ENCODE measurements around the gene ASIP.

ASIP gene

GRCh38 chr20:34302312-34302722, 61.1 kb downstream of the ASIP start:
- no peaks in the 10 kb centered on the region for H3K36me3 ChIP-seq (ENCODE audit: insufficient read depth, low read length)
- peaks cover 19% of the 10 kb centered on the region for H3K4me1 ChIP-seq (ENCODE audit: control insufficient read depth, insufficient read depth, low read length)
- H3K4me3 ChIP-seq (ENCODE audit: low read length) = peak overlapping the region; percentile 100
- H3K9me3 ChIP-seq (replicated peaks; ENCODE audit: low read length) = no peaks in the 10 kb centered on the region
- peak overlapping the region; percentile 98 for H3K9ac ChIP-seq (ENCODE audit: low read depth, low read length)
- H3K4me2 ChIP-seq (ENCODE audit: low read length) = peak overlapping the region; percentile 99
- no peaks in the 10 kb centered on the region for H3K27me3 ChIP-seq (ENCODE audit: control insufficient read depth, insufficient read depth, low read length)

- peak within 1 kb of the TSS; percentile 98 for H3K9ac ChIP-seq (ENCODE audit: low read depth, low read length)
- peaks cover 19% of the 10 kb centered on the region for H3K4me1 ChIP-seq (ENCODE audit: control insufficient read depth, insufficient read depth, low read length)
- H3K27me3 ChIP-seq (ENCODE audit: control insufficient read depth, insufficient read depth, low read length) = no peaks in the 10 kb centered on the region
- H3K9me3 ChIP-seq (replicated peaks; ENCODE audit: low read length) = no peaks in the 10 kb centered on the region
- H3K4me3 ChIP-seq (ENCODE audit: low read length) = peak within 1 kb of the TSS; percentile 100
- no peaks in the 10 kb centered on the region for H3K36me3 ChIP-seq (ENCODE audit: insufficient read depth, low read length)
- H3K4me2 ChIP-seq (ENCODE audit: low read length) = peak within 1 kb of the TSS; percentile 99
Observed at GRCh38 chr20:34302723-34303533, 61.7 kb downstream of the ASIP start, which contains the start of gene AHCY. AHCY (minus strand) TSS chr20:34303355; CDS start chr20:34303270, 85 bp downstream.

- no peaks in the 10 kb centered on the region for H3K27me3 ChIP-seq (ENCODE audit: control insufficient read depth, insufficient read depth, low read length)
- H3K4me3 ChIP-seq (ENCODE audit: low read length) = no peak overlapping the region
- H3K9me3 ChIP-seq (replicated peaks; ENCODE audit: low read length) = no peaks in the 10 kb centered on the region
- H3K9ac ChIP-seq (ENCODE audit: low read depth, low read length) = no peak overlapping the region
- H3K36me3 ChIP-seq (ENCODE audit: insufficient read depth, low read length) = no peaks in the 10 kb centered on the region
- H3K4me1 ChIP-seq (ENCODE audit: control insufficient read depth, insufficient read depth, low read length) = peaks cover 19% of the 10 kb centered on the region
- no peak overlapping the region for H3K4me2 ChIP-seq (ENCODE audit: low read length)
Observed at GRCh38 chr20:34305333-34306230, 64.4 kb downstream of the ASIP start.

GRCh38 chr20:34309691-34310090, 68.5 kb downstream of the ASIP start:
- Histone ChIP-seq H3K9me3 (replicated peaks; ENCODE audit: low read length) (no peaks in the 10 kb centered on the region), H3K36me3 (ENCODE audit: insufficient read depth, low read length) (no peaks in the 10 kb centered on the region), H3K4me3 (ENCODE audit: low read length) (no peak overlapping the region), H3K4me1 (ENCODE audit: control insufficient read depth, insufficient read depth, low read length) (peaks cover 20% of the 10 kb centered on the region), H3K4me2 (ENCODE audit: low read length) (no peak overlapping the region), H3K9ac (ENCODE audit: low read depth, low read length) (no peak overlapping the region), H3K27me3 (ENCODE audit: control insufficient read depth, insufficient read depth, low read length) (peaks cover 3% of the 10 kb centered on the region)

GRCh38 chr20:34310481-34311117, 69.4 kb downstream of the ASIP start:
- Histone ChIP-seq H3K4me1 (ENCODE audit: control insufficient read depth, insufficient read depth, low read length) (peaks cover 20% of the 10 kb centered on the region), H3K4me2 (ENCODE audit: low read length) (no peak overlapping the region), H3K27me3 (ENCODE audit: control insufficient read depth, insufficient read depth, low read length) (peaks cover 3% of the 10 kb centered on the region), H3K4me3 (ENCODE audit: low read length) (no peak overlapping the region), H3K9me3 (replicated peaks; ENCODE audit: low read length) (no peaks in the 10 kb centered on the region), H3K9ac (ENCODE audit: low read depth, low read length) (no peak overlapping the region), H3K36me3 (ENCODE audit: insufficient read depth, low read length) (no peaks in the 10 kb centered on the region)

- H3K9ac ChIP-seq (ENCODE audit: low read depth, low read length) = peak overlapping the region; percentile 6
- H3K4me1 ChIP-seq (ENCODE audit: control insufficient read depth, insufficient read depth, low read length) = peaks cover 27% of the 10 kb centered on the region
- peak overlapping the region; percentile 44 for H3K4me3 ChIP-seq (ENCODE audit: low read length)
- peaks cover 3% of the 10 kb centered on the region for H3K27me3 ChIP-seq (ENCODE audit: control insufficient read depth, insufficient read depth, low read length)
- peak overlapping the region; percentile 80 for H3K4me2 ChIP-seq (ENCODE audit: low read length)
- no peaks in the 10 kb centered on the region for H3K36me3 ChIP-seq (ENCODE audit: insufficient read depth, low read length)
- H3K9me3 ChIP-seq (replicated peaks; ENCODE audit: low read length) = no peaks in the 10 kb centered on the region
Observed at GRCh38 chr20:34311118-34312023, 70.1 kb downstream of the ASIP start.

- H3K4me3 ChIP-seq (ENCODE audit: low read length) = peak overlapping the region; percentile 57
Observed at GRCh38 chr20:34312024-34312460, 70.8 kb downstream of the ASIP start.

GRCh38 chr20:34312544-34313217, 71.5 kb downstream of the ASIP start:
- Histone ChIP-seq H3K4me2 (ENCODE audit: low read length) (peak overlapping the region; percentile 80), H3K9me3 (replicated peaks; ENCODE audit: low read length) (no peaks in the 10 kb centered on the region), H3K27me3 (ENCODE audit: control insufficient read depth, insufficient read depth, low read length) (peaks cover 3% of the 10 kb centered on the region), H3K4me3 (ENCODE audit: low read length) (peak overlapping the region; percentile 57), H3K36me3 (ENCODE audit: insufficient read depth, low read length) (no peaks in the 10 kb centered on the region), H3K4me1 (ENCODE audit: control insufficient read depth, insufficient read depth, low read length) (peaks cover 31% of the 10 kb centered on the region), H3K9ac (ENCODE audit: low read depth, low read length) (no peak overlapping the region)

More at GRCh38 chr20:34312024-34312460, 70.8 kb downstream of the ASIP start:
- H3K4me2 ChIP-seq (ENCODE audit: low read length) = peak overlapping the region; percentile 80
- peaks cover 31% of the 10 kb centered on the region for H3K4me1 ChIP-seq (ENCODE audit: control insufficient read depth, insufficient read depth, low read length)
- H3K36me3 ChIP-seq (ENCODE audit: insufficient read depth, low read length) = no peaks in the 10 kb centered on the region
- peaks cover 3% of the 10 kb centered on the region for H3K27me3 ChIP-seq (ENCODE audit: control insufficient read depth, insufficient read depth, low read length)
- peak overlapping the region; percentile 6 for H3K9ac ChIP-seq (ENCODE audit: low read depth, low read length)
- H3K9me3 ChIP-seq (replicated peaks; ENCODE audit: low read length) = no peaks in the 10 kb centered on the region

GRCh38 chr20:34315236-34315635, 74.0 kb downstream of the ASIP start:
- Histone ChIP-seq H3K36me3 (ENCODE audit: insufficient read depth, low read length) (no peaks in the 10 kb centered on the region), H3K9ac (ENCODE audit: low read depth, low read length) (no peak overlapping the region), H3K27me3 (ENCODE audit: control insufficient read depth, insufficient read depth, low read length) (peaks cover 3% of the 10 kb centered on the region), H3K4me2 (ENCODE audit: low read length) (no peak overlapping the region), H3K4me1 (ENCODE audit: control insufficient read depth, insufficient read depth, low read length) (peaks cover 31% of the 10 kb centered on the region), H3K9me3 (replicated peaks; ENCODE audit: low read length) (no peaks in the 10 kb centered on the region), H3K4me3 (ENCODE audit: low read length) (no peak overlapping the region)

GRCh38 chr20:34316196-34316814, 75.1 kb downstream of the ASIP start:
- Histone ChIP-seq H3K9ac (ENCODE audit: low read depth, low read length) (no peak overlapping the region), H3K4me3 (ENCODE audit: low read length) (peak overlapping the region; percentile 24), H3K4me1 (ENCODE audit: control insufficient read depth, insufficient read depth, low read length) (peaks cover 31% of the 10 kb centered on the region)

More at GRCh38 chr20:34316196-34316814, 75.1 kb downstream of the ASIP start:
- H3K9me3 ChIP-seq (replicated peaks; ENCODE audit: low read length) = no peaks in the 10 kb centered on the region
- no peaks in the 10 kb centered on the region for H3K36me3 ChIP-seq (ENCODE audit: insufficient read depth, low read length)
- H3K27me3 ChIP-seq (ENCODE audit: control insufficient read depth, insufficient read depth, low read length) = peaks cover 5% of the 10 kb centered on the region
- peak overlapping the region; percentile 39 for H3K4me2 ChIP-seq (ENCODE audit: low read length)

Data from skeletal muscle satellite cell (primary cell).